ENCODE data around the gene COLEC12. TPM values are rescaled to one million over a fixed set of nuclear protein-coding genes. Genes with fewer than 3 reads are reported as not detected.
A peak's percentile ranks its signal among the peaks of the same experiment; 100 is the strongest.

COLEC12 gene
- total RNA-seq, 3 donors from 2014 or later = 11.7 to 57.3 (median 14.7) TPM

DNA sequence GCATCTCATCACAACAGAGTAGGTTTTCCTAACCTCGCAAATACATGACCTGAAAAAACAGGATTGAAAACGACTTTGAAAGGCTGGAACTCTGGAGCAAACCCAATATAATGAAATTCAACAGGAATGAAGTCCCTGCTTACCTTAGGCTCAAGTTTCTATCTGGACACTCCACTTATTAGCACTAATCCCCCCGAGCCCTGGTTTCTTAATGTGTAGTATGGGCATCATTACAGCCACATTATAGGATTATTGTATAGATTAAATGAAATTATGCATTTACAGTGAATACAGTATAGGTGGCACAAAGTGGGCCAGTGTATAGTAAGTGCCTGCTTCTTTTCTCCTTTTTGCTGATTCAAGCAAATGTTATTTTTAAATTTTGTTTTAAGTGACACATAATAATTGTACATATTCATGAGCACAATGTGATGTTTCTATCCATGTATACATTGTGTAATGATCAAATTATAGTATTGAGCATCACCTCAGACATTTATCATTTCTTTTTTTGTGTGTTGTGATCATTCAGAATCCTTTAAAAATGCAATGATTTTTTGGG is 118.0 kb downstream of the COLEC12 start:
- no peak overlapping the region for H3K27ac ChIP-seq
- intact Hi-C loops (cut with DNase I; ENCODE audit: low total_unique reads) = no loop called here
- DNase-seq (ENCODE audit: low spot score in 2 of 2) = no peak
- H3K9me3 ChIP-seq = no peaks in the 10 kb centered on the region
- H3K36me3 ChIP-seq = no peaks in the 10 kb centered on the region
- no peaks in the 10 kb centered on the region for H3K27me3 ChIP-seq
- no peaks in the 10 kb centered on the region for H3K4me1 ChIP-seq
- H3K4me3 ChIP-seq = no peak overlapping the region
- TF ChIP-seq POLR2AphosphoS5 (IDR thresholded peaks at IDR 0.05) = no peak
- TF ChIP-seq, protein P1, sequence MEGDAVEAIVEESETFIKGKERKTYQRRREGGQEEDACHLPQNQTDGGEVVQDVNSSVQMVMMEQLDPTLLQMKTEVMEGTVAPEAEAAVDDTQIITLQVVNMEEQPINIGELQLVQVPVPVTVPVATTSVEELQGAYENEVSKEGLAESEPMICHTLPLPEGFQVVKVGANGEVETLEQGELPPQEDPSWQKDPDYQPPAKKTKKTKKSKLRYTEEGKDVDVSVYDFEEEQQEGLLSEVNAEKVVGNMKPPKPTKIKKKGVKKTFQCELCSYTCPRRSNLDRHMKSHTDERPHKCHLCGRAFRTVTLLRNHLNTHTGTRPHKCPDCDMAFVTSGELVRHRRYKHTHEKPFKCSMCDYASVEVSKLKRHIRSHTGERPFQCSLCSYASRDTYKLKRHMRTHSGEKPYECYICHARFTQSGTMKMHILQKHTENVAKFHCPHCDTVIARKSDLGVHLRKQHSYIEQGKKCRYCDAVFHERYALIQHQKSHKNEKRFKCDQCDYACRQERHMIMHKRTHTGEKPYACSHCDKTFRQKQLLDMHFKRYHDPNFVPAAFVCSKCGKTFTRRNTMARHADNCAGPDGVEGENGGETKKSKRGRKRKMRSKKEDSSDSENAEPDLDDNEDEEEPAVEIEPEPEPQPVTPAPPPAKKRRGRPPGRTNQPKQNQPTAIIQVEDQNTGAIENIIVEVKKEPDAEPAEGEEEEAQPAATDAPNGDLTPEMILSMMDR (IDR thresholded peaks at IDR 0.05) = no peak
- TF ChIP-seq POLR2A (IDR thresholded peaks at IDR 0.05) = no peak

DNA sequence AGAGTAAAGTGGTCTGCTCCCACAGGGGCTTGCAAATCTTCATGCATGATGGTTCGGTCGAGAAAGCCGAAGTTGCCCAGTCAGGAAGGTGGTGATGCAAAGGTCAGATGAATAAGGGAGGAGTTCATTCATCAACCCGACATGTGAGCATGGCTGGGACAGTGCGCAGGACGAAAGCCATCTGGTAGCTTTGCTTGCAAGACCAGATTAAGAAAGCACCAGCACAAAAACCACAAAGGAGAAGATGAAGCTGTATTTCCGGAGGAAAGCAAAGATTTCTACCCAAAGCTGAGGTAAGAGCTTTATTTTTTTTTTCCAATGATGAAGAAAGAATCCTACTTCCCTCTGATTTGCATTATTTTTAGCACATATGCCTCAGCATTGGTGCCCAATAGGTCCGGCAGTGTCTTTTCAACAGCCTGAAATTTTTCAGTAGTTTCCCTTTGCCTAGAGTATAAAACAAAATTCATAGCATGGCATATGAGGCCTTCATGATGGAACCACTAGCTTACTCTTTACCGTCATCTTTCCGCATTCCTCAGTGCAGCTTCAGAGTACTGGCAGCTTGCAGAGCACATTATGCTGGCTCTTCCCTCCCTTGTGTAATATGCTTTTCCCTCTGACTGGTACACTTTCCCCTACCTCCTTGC is 120.7 kb downstream of the COLEC12 start:
- Histone ChIP-seq H3K36me3 (no peaks in the 10 kb centered on the region), H3K4me3 (no peak overlapping the region), H3K27me3 (no peaks in the 10 kb centered on the region), H3K9me3 (no peaks in the 10 kb centered on the region), H3K4me1 (peaks cover 3 to 4% of the 10 kb centered on the region in 2 donors), H3K27ac (no peak overlapping the region)
- intact Hi-C loops (cut with DNase I; ENCODE audit: low total_unique reads) = no loop called here
- no peak for DNase-seq (ENCODE audit: low spot score in 2 of 2)
- TF ChIP-seq, protein P1 (IDR thresholded peaks at IDR 0.05) = no peak
- TF ChIP-seq POLR2A (IDR thresholded peaks at IDR 0.05) = no peak
- TF ChIP-seq POLR2AphosphoS5 (IDR thresholded peaks at IDR 0.05) = no peak

DNA sequence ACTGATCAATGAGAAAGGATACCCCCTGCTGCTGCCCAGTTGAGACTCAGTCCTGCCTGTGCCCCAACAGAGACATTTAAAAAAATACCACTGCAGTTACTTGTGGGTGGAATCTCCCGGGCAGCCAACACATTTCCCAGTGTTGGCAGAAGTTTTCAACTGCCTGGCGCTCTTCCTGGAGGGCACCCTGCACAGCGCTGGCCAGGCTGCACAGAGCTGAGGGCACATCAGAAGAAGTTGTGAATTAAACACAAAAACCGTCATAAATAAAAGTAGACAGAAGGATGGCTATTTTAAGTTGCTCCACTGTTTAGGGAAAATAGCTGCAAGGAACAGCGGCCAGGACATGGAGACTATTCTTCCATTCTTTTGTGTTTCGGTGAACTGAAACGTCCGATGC is 122.4 kb downstream of the COLEC12 start:
- peaks cover 3 to 4% of the 10 kb centered on the region in 2 donors for H3K4me1 ChIP-seq
- H3K27me3 ChIP-seq = no peaks in the 10 kb centered on the region
- TF ChIP-seq POLR2A (IDR thresholded peaks at IDR 0.05) = no peak
- TF ChIP-seq POLR2AphosphoS5 (IDR thresholded peaks at IDR 0.05) = no peak
- TF ChIP-seq, protein P1 (IDR thresholded peaks at IDR 0.05) = no peak
- no peaks in the 10 kb centered on the region for H3K36me3 ChIP-seq
- peak overlapping the region in 1 of 2 donors; percentile 38 for H3K27ac ChIP-seq
- H3K9me3 ChIP-seq = no peaks in the 10 kb centered on the region
- H3K4me3 ChIP-seq = no peak overlapping the region
- intact Hi-C loops (cut with DNase I; ENCODE audit: low total_unique reads) = no loop called here
- no peak for DNase-seq (ENCODE audit: low spot score in 2 of 2)

DNA sequence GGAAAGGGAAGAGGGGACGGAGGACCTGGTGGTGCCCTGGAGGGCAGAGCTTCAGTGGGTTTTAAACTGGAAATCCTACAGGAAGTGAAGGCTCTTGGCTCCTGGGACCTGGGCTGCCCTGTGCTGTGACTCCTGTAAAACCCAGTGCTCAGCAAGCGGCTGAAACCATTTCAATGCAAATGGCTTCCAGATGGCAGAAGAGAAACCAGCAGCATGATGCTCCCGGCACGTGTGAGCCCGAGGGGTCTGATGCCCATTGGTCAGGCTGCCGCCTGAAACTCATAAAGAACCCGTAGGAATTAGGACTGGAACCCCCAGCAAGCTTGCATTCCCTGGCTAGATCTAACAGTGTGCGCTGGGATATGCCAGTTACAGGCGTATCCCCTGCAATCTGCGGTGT is 123.4 kb downstream of the COLEC12 start:
- H3K4me1 ChIP-seq = peaks cover 3 to 4% of the 10 kb centered on the region in 2 donors
- peak overlapping the region; percentile 42 to 54 for H3K27ac ChIP-seq

DNA sequence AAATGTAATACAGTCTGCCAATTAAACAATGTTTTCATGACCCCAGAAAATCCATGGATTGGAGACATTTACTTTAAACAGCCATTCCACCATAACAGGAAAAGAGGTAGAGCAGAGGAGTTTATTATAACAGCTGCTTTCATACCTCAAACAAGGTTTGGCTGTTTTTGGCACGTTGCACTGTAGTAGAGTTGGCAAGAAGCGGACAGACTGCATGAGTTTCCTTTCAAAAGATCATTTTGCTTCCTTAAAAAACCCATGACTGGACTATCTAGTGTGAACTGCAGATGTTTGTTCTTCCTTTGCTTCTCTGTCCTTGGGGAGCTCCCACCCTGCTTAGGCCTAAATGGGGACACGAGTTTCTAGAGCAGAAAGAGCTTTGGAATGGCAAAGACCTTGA is 124.2 kb downstream of the COLEC12 start:
- Histone ChIP-seq H3K27ac (peak overlapping the region; percentile 42 to 54), H3K27me3 (no peaks in the 10 kb centered on the region), H3K36me3 (no peaks in the 10 kb centered on the region), H3K4me3 (no peak overlapping the region), H3K4me1 (peaks cover 3 to 4% of the 10 kb centered on the region in 2 donors), H3K9me3 (no peaks in the 10 kb centered on the region)
- no peak for TF ChIP-seq POLR2AphosphoS5 (IDR thresholded peaks at IDR 0.05)
- no peak for TF ChIP-seq POLR2A (IDR thresholded peaks at IDR 0.05)
- TF ChIP-seq, protein P1 (IDR thresholded peaks at IDR 0.05) = no peak
- intact Hi-C loops (cut with DNase I; ENCODE audit: low total_unique reads) = no loop called here
- no peak for DNase-seq (ENCODE audit: low spot score in 2 of 2)

More for the DNA sequence above, 123.4 kb downstream of the COLEC12 start:
- Histone ChIP-seq H3K4me3 (no peak overlapping the region), H3K36me3 (no peaks in the 10 kb centered on the region), H3K27me3 (no peaks in the 10 kb centered on the region), H3K9me3 (no peaks in the 10 kb centered on the region)
- no peak for TF ChIP-seq POLR2AphosphoS5 (IDR thresholded peaks at IDR 0.05)
- TF ChIP-seq, protein P1 (IDR thresholded peaks at IDR 0.05) = no peak
- no peak for TF ChIP-seq POLR2A (IDR thresholded peaks at IDR 0.05)
- DNase-seq (ENCODE audit: low spot score in 2 of 2) = no peak
- intact Hi-C loops (cut with DNase I; ENCODE audit: low total_unique reads) = no loop called here
